Urothelium cell line (cell line): ENCODE data around the gene ABCB1.

Experiments used
- DNase-seq: peaks from one replicate; pipeline ENCODE4 v3.0.0; 2011; ENCODE audit warnings: low spot score, mixed read lengths
- FAIRE-seq: peaks from 2 replicates; lab custom pipeline; 2011; peaks lifted over from hg19 to GRCh38; lab: Jason Lieb, UNC

Gene ABCB1

GRCh38 chr7:87600130-87601124 is at the start of gene ABCB1:
Gene ABCB1, minus strand, starts transcription at chr7:87600884. Its CDS starts 700 bp downstream, at chr7:87600184.
- DNase-seq (peak; percentile 94), FAIRE-seq (peak; percentile 96)

DNA sequence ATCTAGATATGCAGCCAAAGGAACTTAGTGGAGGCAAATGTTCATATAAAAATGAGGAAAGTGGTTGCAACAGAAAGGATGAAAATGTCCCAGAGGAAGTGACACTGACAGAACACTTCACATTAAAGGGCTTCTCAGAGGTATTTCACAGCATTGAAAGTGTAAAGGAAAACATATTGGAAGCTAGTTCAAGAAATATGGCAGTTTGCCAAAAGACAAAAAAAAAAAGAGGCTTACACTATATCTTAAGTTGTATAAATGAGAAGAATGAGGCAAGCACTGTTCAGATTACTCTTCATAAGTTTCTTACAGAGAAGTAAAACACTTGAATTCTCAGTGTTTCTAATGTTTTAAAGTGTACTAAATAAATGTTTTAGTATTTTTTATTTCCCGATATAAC is 47.6 kb upstream of the ABCB1 start:
- FAIRE-seq (no peak), DNase-seq (no peak)

DNA sequence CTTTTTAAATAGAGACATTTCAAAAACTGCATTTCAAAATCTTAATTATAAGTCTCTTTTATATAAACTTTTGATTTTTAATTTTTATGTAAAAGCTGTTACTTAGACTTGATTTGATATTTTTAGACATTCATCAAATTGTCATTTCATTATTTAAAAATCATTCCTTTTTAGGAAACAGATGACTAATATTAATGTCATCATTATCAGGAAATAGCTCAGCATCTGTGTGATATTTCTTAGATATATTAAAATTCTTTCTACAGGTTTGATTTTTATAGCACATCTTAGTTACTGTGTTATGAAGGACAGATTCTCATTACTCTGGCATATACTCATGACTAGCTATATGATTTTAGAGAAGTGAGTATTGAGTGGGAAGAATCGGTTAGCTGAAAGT is 44.8 kb upstream of the ABCB1 start:
- FAIRE-seq (no peak), DNase-seq (no peak)

GRCh38 chr7:87635921-87636320 is 35.2 kb upstream of the ABCB1 start:
- no peak for DNase-seq
- peak; percentile 59 for FAIRE-seq

GRCh38 chr7:87628780-87629569 is 28.3 kb upstream of the ABCB1 start:
- DNase-seq, result no peak

GRCh38 chr7:87627634-87627994 is 26.9 kb upstream of the ABCB1 start:
- FAIRE-seq, result no peak

More at GRCh38 chr7:87628780-87629569, 28.3 kb upstream of the ABCB1 start:
- no peak for FAIRE-seq

GRCh38 chr7:87625101-87625500 is 24.4 kb upstream of the ABCB1 start:
- FAIRE-seq (no peak), DNase-seq (no peak)

More at GRCh38 chr7:87627634-87627994, 26.9 kb upstream of the ABCB1 start:
- no peak for DNase-seq

DNA sequence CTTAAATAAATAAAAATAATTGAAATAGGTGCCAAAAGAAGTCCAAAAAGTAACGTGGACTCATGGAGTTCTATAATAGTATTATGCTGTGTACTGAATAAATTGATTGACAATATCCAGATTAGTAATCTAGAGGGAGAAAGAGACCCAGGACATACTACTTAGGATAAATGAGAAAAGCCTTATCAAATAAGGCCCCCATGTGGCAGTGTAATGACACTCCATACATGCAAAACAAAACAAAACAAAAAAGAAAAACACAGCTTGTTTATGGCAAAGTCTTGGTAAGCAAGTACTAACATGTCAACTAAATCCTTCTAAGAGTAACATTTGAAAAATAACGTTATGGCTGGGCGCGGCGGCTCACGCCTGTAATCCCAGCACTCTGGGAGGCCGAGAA is 23.9 kb upstream of the ABCB1 start:
- DNase-seq, result no peak

GRCh38 chr7:87615197-87615596 is 14.5 kb upstream of the ABCB1 start:
- FAIRE-seq (no peak), DNase-seq (no peak)

More for the DNA sequence above, 23.9 kb upstream of the ABCB1 start:
- no peak for FAIRE-seq

GRCh38 chr7:87609916-87610315 is 9.2 kb upstream of the ABCB1 start:
- DNase-seq (no peak), FAIRE-seq (no peak)

DNA sequence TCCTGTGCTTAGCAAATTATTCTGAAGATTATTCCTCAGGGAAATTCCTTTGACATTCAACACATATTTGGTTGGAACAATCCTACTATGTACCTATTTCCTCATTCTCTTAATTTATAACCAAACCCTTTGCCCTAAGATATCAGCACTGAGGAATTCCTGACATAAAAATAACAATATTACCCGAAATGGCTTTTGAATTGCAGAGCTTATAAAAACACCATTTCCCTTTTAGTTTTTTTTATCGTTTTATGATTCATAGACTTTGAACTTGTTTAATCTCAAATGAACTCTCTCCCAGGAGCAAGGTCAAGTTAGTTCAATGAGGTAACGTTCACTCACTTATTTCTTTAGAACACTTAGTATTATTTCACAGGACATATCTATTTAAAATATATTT is 7.7 kb upstream of the ABCB1 start:
- FAIRE-seq (no peak), DNase-seq (no peak)

GRCh38 chr7:87604264-87604663 is 3.6 kb upstream of the ABCB1 start:
- DNase-seq (no peak), FAIRE-seq (no peak)

DNA sequence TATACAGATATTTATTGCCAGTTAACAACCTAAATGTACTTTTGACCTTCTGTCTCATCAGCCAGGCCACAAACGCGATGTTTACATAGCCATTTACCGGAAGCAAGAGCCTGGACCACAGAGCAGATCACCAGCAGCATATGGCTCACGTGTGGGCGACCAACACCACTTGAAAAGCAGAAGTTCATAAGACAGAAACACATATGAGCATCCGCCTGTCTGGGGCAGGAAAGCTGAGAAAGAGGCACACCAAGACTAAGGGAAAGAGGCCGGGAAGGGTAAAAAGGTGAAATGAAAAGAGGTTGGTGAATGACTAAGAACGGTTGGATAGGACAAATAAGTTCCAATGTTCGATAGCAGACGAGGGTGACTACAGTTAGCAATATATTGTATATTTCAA is 1.3 kb downstream of the ABCB1 start:
- no peak for FAIRE-seq
- DNase-seq, result no peak

DNA sequence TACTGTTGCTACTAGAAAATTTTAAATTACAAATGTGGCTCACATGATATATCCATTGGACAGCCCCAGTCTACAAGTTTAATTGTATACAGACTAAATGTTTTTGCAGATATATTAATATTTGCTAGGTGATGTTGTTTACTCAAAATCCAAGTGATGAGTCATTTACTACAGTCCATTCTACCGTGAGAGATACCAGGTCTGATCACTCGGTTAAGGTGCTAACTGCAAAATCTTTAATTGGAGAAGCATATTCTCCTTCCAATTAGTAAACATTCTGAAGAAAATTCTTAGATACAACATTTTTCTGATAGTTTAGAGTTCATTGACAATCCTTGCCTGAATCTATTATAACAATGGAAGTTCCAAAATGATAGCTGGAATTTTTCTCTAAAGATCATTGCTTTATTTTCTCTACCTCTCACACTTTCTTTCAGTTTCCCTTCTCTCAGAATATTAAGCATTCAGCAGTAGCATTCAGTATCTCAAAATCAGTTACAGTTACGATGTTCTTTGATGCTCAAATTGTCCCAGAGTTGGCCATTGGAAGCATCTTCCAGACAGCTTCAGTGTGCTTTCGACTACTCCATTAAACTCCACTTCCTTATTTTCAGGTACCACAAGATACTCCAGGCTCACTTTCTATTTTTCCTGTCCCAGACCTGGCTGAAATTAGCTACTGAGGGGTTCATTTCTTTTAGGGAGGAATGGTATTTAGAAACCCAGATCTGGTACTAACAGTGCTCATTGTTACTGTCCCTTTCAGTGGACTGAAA is 2.3 kb downstream of the ABCB1 start:
- DNase-seq, result no peak
- no peak for FAIRE-seq

GRCh38 chr7:87596696-87597095 is 4.0 kb downstream of the ABCB1 start:
- no peak for FAIRE-seq

DNA sequence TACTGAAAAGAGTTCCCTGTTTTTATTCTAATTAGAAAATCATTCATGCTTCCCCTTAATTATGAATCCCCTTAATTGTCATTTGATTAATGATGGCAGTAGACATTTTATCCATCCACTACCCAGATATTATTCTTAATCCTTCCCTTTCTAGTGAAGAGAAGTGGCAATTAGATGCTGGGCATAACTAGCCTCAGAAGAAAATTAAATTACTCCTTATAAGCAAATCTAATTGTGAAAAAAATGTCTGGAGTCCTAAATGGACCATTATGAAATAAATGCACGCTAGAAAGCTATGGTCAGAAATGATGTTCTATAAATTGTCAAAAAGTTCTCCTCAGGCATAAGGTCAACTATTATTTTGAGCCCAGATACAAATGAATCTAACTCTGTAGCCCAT is 4.5 kb downstream of the ABCB1 start:
- FAIRE-seq (no peak), DNase-seq (no peak)

More at GRCh38 chr7:87596696-87597095, 4.0 kb downstream of the ABCB1 start:
- no peak for DNase-seq

DNA sequence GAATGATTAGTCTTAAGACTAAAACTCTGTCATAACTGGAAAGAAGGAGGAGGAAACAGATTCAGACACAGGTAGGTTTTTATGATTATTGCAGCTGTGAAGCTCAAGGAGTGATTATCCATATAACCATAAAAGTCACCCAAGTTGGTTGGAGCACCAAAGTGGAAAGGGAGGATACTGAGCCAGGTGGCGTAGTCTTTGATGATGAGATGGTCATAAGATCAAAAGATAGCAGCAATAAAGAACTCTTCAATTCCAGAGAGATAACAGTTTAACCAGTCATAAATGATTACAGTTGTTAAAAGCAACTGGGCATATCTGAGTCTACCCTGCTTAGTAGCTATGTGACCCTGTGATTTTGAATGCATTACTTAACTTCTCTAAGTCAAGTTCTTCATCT is 8.4 kb downstream of the ABCB1 start:
- DNase-seq (no peak), FAIRE-seq (no peak)

GRCh38 chr7:87591211-87591610 is 9.5 kb downstream of the ABCB1 start:
- no peak for DNase-seq
- no peak for FAIRE-seq

GRCh38 chr7:87590578-87590977 is 10.1 kb downstream of the ABCB1 start:
- FAIRE-seq (no peak), DNase-seq (no peak)

GRCh38 chr7:87589631-87590030 is 11.1 kb downstream of the ABCB1 start:
- FAIRE-seq, result no peak
- DNase-seq, result no peak

DNA sequence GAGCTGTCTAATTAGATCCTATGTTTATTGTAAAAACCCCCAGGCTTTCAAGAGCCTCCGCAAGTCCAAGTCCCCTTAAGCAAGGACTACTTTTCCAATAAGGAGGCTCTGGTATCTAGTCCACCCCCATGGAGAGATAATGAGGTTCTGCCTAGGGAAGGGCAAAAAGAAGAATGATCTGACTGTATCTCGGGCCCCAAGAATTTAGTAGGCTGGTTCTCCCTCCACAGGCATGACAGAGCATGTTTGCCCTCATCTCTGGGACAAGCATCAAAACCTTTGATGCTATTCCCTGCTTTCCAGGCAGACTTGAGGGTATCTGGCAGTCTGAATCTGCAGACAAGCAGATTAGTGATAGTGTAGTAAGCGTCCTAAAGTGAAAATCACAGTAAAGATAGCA is 19.0 kb downstream of the ABCB1 start:
- DNase-seq (no peak), FAIRE-seq (no peak)
